ENCODE measurements around the gene ZNG1C. TPM values are rescaled to one million over a fixed set of nuclear protein-coding genes. Genes with fewer than 3 reads are reported as not detected.
"Not testable (repeated sequence)": the region's sequence is repeated elsewhere in the genome, so short reads cannot be mapped to it uniquely, and the experiment has no call there.

The ZNG1C gene
- total RNA-seq, 1 experiment from 2014 or later, result 67.2 TPM

GRCh38 chr9:68342265-68343025, 100.7 kb downstream of the ZNG1C start:
- DNase-seq (ENCODE audit: low read depth), result not testable (repeated sequence)

DNA sequence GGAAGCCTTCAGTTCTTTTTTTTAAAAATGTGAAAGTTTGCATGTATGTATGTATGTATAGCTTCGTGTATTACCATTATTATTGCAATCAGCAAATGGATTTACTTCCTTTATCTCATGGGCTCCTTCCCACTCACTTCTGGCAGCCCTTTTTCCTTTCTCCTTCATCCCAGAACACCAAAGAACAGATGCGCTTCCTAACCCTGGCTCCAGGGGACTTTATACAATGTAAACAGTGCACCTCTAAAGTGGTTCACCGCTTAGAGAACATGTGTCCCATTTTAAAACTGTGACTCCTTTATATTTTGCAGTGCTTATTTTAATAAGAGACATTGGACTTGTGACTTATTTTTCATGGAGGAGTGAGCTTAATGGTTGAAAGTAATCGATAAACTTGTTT, 101.5 kb downstream of the ZNG1C start:
- not testable (repeated sequence) for DNase-seq (ENCODE audit: low read depth)

DNA sequence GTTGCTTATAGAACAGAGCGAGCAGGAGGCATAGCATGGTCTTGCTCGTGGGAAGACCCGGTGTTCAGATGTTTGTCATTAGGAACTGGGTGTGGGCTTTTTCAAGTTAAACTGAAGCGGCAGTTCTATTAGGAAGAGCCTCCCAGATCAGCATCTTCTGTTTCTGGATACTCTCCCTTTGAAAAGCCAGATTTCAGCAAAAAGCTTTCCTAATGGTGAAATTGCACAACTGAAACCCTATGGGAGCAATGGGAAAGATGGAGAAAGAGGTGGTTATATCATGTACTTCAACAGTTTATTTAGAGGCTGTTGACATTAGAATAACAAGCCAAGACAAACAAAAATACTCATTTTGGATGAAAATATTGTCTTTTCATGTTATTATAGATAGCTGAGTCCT, 102.2 kb downstream of the ZNG1C start:
- not testable (repeated sequence) for DNase-seq (ENCODE audit: low read depth)

Other genes with a start within 250 kb of the ZNG1C start
- gene FOXD4L3, start 60.9 kb downstream of the ZNG1C start, total RNA-seq (2014; rRNA removed; shearing (Covaris generic)), result not detected in 2 replicates
- 0.20 and 0.63 TPM in 2 replicates for gene PGM5, start 114.6 kb downstream of the ZNG1C start, total RNA-seq (2014; rRNA removed; shearing (Covaris generic))

All from HT1080 (cell line).